Measurements from ENCODE around the gene PALLD. TPM values are rescaled to one million over a fixed set of nuclear protein-coding genes. Genes with fewer than 3 reads are reported as not detected.
A peak's percentile ranks its signal among the peaks of the same experiment; 100 is the strongest.

The PALLD gene
- total and polyA plus RNA-seq, 7 donors = 40.7 to 1,991 (median 1,233) TPM

GRCh38 chr4:168592676-168593075 is 95.8 kb downstream of the PALLD start:
- H3K27me3 ChIP-seq = no peaks in the 10 kb centered on the region
- TF ChIP-seq POLR2AphosphoS5 (IDR thresholded peaks at IDR 0.05) (no peak), CTCF (IDR thresholded peaks at IDR 0.05) (no peak), EP300 (IDR thresholded peaks at IDR 0.05) (no peak), POLR2A (IDR thresholded peaks at IDR 0.05) (no peak)
- H3K9me3 ChIP-seq = no peaks in the 10 kb centered on the region
- H3K4me3 ChIP-seq = no peak overlapping the region
- intact Hi-C loops (cut with DNase I) = no loop called here
- no peaks in the 10 kb centered on the region for H3K36me3 ChIP-seq
- H3K27ac ChIP-seq = no peak overlapping the region
- peaks cover 0 to 15% (median 8%) of the 10 kb centered on the region in 4 donors for H3K4me1 ChIP-seq
- 73 to 92% methylated on average over 1 of the region's 1 CpG for WGBS, 2 donors
- DNase-seq = no peak

GRCh38 chr4:168593399-168593798 is 96.5 kb downstream of the PALLD start:
- no peak overlapping the region for H3K27ac ChIP-seq
- H3K4me3 ChIP-seq = no peak overlapping the region
- DNase-seq = no peak
- no peaks in the 10 kb centered on the region for H3K9me3 ChIP-seq
- H3K4me1 ChIP-seq = peaks cover 0 to 15% (median 8%) of the 10 kb centered on the region in 4 donors
- H3K27me3 ChIP-seq = no peaks in the 10 kb centered on the region
- no peak for TF ChIP-seq POLR2AphosphoS5 (IDR thresholded peaks at IDR 0.05)
- TF ChIP-seq POLR2A (IDR thresholded peaks at IDR 0.05) = no peak
- no peak for TF ChIP-seq CTCF (IDR thresholded peaks at IDR 0.05)
- no peak for TF ChIP-seq EP300 (IDR thresholded peaks at IDR 0.05)
- intact Hi-C loops (cut with DNase I) = no loop called here
- WGBS, 2 donors = 75% methylated on average over 4 of the region's 4 CpGs
- H3K36me3 ChIP-seq = no peaks in the 10 kb centered on the region

GRCh38 chr4:168594121-168594520 is 97.3 kb downstream of the PALLD start:
- Histone ChIP-seq H3K4me3 (no peak overlapping the region), H3K36me3 (no peaks in the 10 kb centered on the region), H3K27ac (no peak overlapping the region), H3K4me1 (peaks cover 0 to 12% (median 10%) of the 10 kb centered on the region in 4 donors), H3K27me3 (no peaks in the 10 kb centered on the region), H3K9me3 (no peaks in the 10 kb centered on the region)
- WGBS, 2 donors = 94% methylated on average over 5 of the region's 5 CpGs
- TF ChIP-seq POLR2AphosphoS5 (IDR thresholded peaks at IDR 0.05) = no peak
- no peak for TF ChIP-seq CTCF (IDR thresholded peaks at IDR 0.05)
- no peak for TF ChIP-seq EP300 (IDR thresholded peaks at IDR 0.05)
- no peak for TF ChIP-seq POLR2A (IDR thresholded peaks at IDR 0.05)
- intact Hi-C loops (cut with DNase I) = no loop called here
- no peak for DNase-seq

GRCh38 chr4:168598191-168598590 is 101.3 kb downstream of the PALLD start:
- intact Hi-C loops (cut with DNase I) = no loop called here
- no peaks in the 10 kb centered on the region for H3K9me3 ChIP-seq
- WGBS, 2 donors = 84 to 89% methylated on average over 1 of the region's 1 CpG
- H3K27ac ChIP-seq = no peak overlapping the region
- no peak for TF ChIP-seq CTCF (IDR thresholded peaks at IDR 0.05)
- peak in 1 of 4 donors; percentile 10 for TF ChIP-seq POLR2AphosphoS5 (IDR thresholded peaks at IDR 0.05)
- no peak for TF ChIP-seq POLR2A (IDR thresholded peaks at IDR 0.05)
- peaks cover 0 to 13% (median 10%) of the 10 kb centered on the region in 4 donors for H3K4me1 ChIP-seq
- H3K4me3 ChIP-seq = no peak overlapping the region
- no peaks in the 10 kb centered on the region for H3K36me3 ChIP-seq
- H3K27me3 ChIP-seq = no peaks in the 10 kb centered on the region
- DNase-seq = no peak

Data from sigmoid colon (tissue), 7 donors.